HK-2 (cell line): ENCODE measurements around the gene STMN3.
"Not testable (repeated sequence)": the region's sequence is repeated elsewhere in the genome, so short reads cannot be mapped to it uniquely, and the experiment has no call there.

Experiments used
- DNase-seq: peaks from one replicate; pipeline ENCODE4 v3.0.0-alpha.2; 2018; ENCODE audit not compliant: unreplicated experiment

The STMN3 gene

GRCh38 chr20:63657260-63657936 lies 4.2 kb upstream of the STMN3 start:
- DNase-seq = peak; percentile 73

GRCh38 chr20:63656451-63656850 lies 3.2 kb upstream of the STMN3 start:
- no peak for DNase-seq

- no peak for DNase-seq
These were observed 2.0 kb upstream of the STMN3 start for GRCh38 chr20:63655249-63655648.

- no peak for DNase-seq
These were observed 897 bp upstream of the STMN3 start for GRCh38 chr20:63653974-63654668.

- DNase-seq = no peak
These were observed 838 bp downstream of the STMN3 start for GRCh38 chr20:63652192-63652980.

- DNase-seq = no peak
These were observed 1.4 kb downstream of the STMN3 start for GRCh38 chr20:63651942-63652191.

GRCh38 chr20:63650486-63650885 lies 2.7 kb downstream of the STMN3 start:
- DNase-seq = not testable (repeated sequence)

GRCh38 chr20:63648895-63649589 lies 4.2 kb downstream of the STMN3 start:
- no peak for DNase-seq

GRCh38 chr20:63648190-63648589 lies 5.0 kb downstream of the STMN3 start:
- no peak for DNase-seq

GRCh38 chr20:63645218-63645617 lies 8.0 kb downstream of the STMN3 start:
- DNase-seq = no peak

- no peak for DNase-seq
These were observed 9.3 kb downstream of the STMN3 start for GRCh38 chr20:63643946-63644345.

GRCh38 chr20:63643499-63643898 lies 9.7 kb downstream of the STMN3 start:
- DNase-seq = no peak

- DNase-seq = no peak
These were observed 10.5 kb downstream of the STMN3 start for GRCh38 chr20:63642527-63643247.

GRCh38 chr20:63641792-63642523 lies 11.3 kb downstream of the STMN3 start:
- peak; percentile 71 for DNase-seq

- no peak for DNase-seq
These were observed 12.0 kb downstream of the STMN3 start for GRCh38 chr20:63641146-63641791.

- DNase-seq = not testable (repeated sequence)
These were observed 12.5 kb downstream of the STMN3 start for GRCh38 chr20:63640686-63641085.

GRCh38 chr20:63640086-63640485 lies 13.1 kb downstream of the STMN3 start:
- no peak for DNase-seq

- DNase-seq = no peak
These were observed 13.9 kb downstream of the STMN3 start for GRCh38 chr20:63639093-63639975.
